CD4-positive, alpha-beta T cell (primary cell): ENCODE measurements around the gene LPP. TPM values are rescaled to one million over a fixed set of nuclear protein-coding genes. Genes with fewer than 3 reads are reported as not detected.

Experiments used
- ATAC-seq: fragments of 200-7000 bp; cut with Tn5 transposase; one replicate; pipeline ENCODE4 v1.10.0; 2022; ENCODE audit warnings: mild to moderate bottlenecking; ENCODE audit not compliant: poor library complexity
- CTCF ChIA-PET: fragments of 350-600 bp; sonication (Branson Sonifier 250); formaldehyde crosslinking; loops from one replicate; lab custom pipeline; 2021; ENCODE audit warnings: antibody characterized with exemption, inconsistent platforms; lab: Charles Lee
- POLR2A ChIA-PET: fragments of 350-600 bp; sonication (Branson Sonifier 250); formaldehyde crosslinking; loops from one replicate; lab custom pipeline; 2021; ENCODE audit warnings: antibody characterized with exemption, inconsistent platforms; lab: Charles Lee
- DNase-seq, 14 experiments: peaks; one replicate each; pipeline ENCODE4 v3.0.0-alpha.2; 2013 to 2020; ENCODE audit warnings: mixed read lengths in 2 of 14
- H3K27ac ChIP-seq, 2 donors: one replicate each; pipeline versions ENCODE4 v1.5.1 to v1.7.0; 2013; ENCODE audit warnings: low read length in 2 of 2, low read depth in 1 of 2, mild to moderate bottlenecking in 1 of 2
- H3K27me3 ChIP-seq, 2 experiments: 1 replicate in 1 of 2; 2 replicates in 1 of 2; pipeline versions ENCODE4 v1.6.1 to v1.7.0; 2013; ENCODE audit warnings: low read length in 2 of 2, control low read depth in 1 of 2, mild to moderate bottlenecking in 1 of 2, moderate library complexity in 1 of 2; ENCODE audit not compliant: insufficient read depth in 2 of 2, control insufficient read depth in 1 of 2
- H3K36me3 ChIP-seq: one replicate; pipeline ENCODE4 v1.6.1; 2013; ENCODE audit warnings: low read length, control low read depth; ENCODE audit not compliant: insufficient read depth
- H3K4me1 ChIP-seq: one replicate; pipeline ENCODE4 v1.6.1; 2013; ENCODE audit warnings: low read length, control low read depth; ENCODE audit not compliant: insufficient read depth
- H3K4me3 ChIP-seq: one replicate; pipeline ENCODE4 v1.5.1; 2013; ENCODE audit warnings: mild to moderate bottlenecking, low read length, moderate library complexity
- H3K9me3 ChIP-seq, 2 experiments: 1 replicate in 1 of 2; 2 replicates in 1 of 2; pipeline versions ENCODE4 v1.6.1 to v1.7.0; 2013; ENCODE audit warnings: low read length in 2 of 2, mild to moderate bottlenecking in 2 of 2, control low read depth in 1 of 2, moderate library complexity in 1 of 2; ENCODE audit not compliant: control insufficient read depth in 1 of 2, insufficient read depth in 1 of 2
- H3K27ac Mint-ChIP-seq: one replicate; pipeline ENCODE4 v1.8.0; 2020; ENCODE audit warnings: mixed read lengths
- H3K27me3 Mint-ChIP-seq: one replicate; pipeline ENCODE4 v1.8.0; 2021; ENCODE audit warnings: mixed read lengths
- H3K36me3 Mint-ChIP-seq: one replicate; pipeline ENCODE4 v1.8.0; 2021; ENCODE audit warnings: low read depth, mixed read lengths
- H3K4me1 Mint-ChIP-seq: one replicate; pipeline ENCODE4 v1.8.0; 2021; ENCODE audit warnings: low read depth, mixed read lengths
- H3K4me3 Mint-ChIP-seq: one replicate; pipeline ENCODE4 v1.8.0; 2020; ENCODE audit warnings: mild to moderate bottlenecking, mixed read lengths
- H3K9me3 Mint-ChIP-seq: one replicate; pipeline ENCODE4 v1.8.0; 2020; ENCODE audit warnings: mixed read lengths
- intact Hi-C, 2 experiments: fragments of 100-400 bp; cut with DNase I in 1 of 2; cut with micrococcal nuclease in 1 of 2; formaldehyde crosslinking; loops; one replicate each; pipeline versions ENCODE4 v1.15.1 to v1.9.0; 2023 to 2025; cut with DNase I, micrococcal nuclease
- total RNA-seq, 174 experiments: library from RNA in 2 of 174; stranded (reverse) in 2 of 174; gene quantifications; one replicate each; pipeline ENCODE4 v1.2.3 and lab custom pipeline; 2021 to 2026
- TF ChIP-seq, protein P1 (sequence below): fragments of 200-600 bp; IDR thresholded peaks from one replicate; pipeline ENCODE4 v1.8.0; 2022; ENCODE audit warnings: antibody characterized with exemption, mild to moderate bottlenecking

LPP gene
- total RNA-seq, 2 experiments from 2014 or later = 45.6 to 45.9 TPM

DNA sequence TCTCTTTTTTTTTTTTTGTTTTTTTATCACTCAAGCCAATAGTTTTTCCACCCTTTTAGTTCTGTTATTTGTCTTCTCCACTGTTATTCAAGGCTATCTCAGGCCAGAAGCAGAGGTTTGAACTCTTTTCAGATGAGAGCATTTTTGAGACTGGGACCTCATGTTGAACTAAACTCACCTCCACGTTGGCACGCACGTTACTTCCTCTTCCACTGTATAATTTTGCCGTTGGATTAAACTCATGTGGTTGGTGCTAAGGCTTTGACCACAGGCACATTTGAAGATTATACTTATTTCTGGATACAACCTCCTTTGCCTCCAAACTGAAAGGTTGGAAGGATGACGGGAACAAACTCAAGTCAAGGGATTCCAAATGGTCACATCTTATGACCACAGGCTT lies 516.5 kb downstream of the LPP start:
- ChIA-PET POLR2A (no interaction called here), CTCF (no interaction called here)
- no peaks in the 10 kb centered on the region for H3K9me3 ChIP-seq
- no peak overlapping the region for H3K4me3 ChIP-seq
- H3K4me3 Mint-ChIP-seq = no peak overlapping the region
- peaks cover 4% of the 10 kb centered on the region for H3K36me3 Mint-ChIP-seq
- H3K27ac Mint-ChIP-seq = no peak overlapping the region
- ATAC-seq = no peak
- H3K27me3 ChIP-seq = no peaks in the 10 kb centered on the region
- no peak for DNase-seq
- no peak overlapping the region for H3K27ac ChIP-seq
- H3K4me1 Mint-ChIP-seq = peaks cover 13% of the 10 kb centered on the region
- H3K27me3 Mint-ChIP-seq = no peaks in the 10 kb centered on the region
- no peaks in the 10 kb centered on the region for H3K36me3 ChIP-seq
- intact Hi-C loops = no loop called here
- TF ChIP-seq, protein P1, sequence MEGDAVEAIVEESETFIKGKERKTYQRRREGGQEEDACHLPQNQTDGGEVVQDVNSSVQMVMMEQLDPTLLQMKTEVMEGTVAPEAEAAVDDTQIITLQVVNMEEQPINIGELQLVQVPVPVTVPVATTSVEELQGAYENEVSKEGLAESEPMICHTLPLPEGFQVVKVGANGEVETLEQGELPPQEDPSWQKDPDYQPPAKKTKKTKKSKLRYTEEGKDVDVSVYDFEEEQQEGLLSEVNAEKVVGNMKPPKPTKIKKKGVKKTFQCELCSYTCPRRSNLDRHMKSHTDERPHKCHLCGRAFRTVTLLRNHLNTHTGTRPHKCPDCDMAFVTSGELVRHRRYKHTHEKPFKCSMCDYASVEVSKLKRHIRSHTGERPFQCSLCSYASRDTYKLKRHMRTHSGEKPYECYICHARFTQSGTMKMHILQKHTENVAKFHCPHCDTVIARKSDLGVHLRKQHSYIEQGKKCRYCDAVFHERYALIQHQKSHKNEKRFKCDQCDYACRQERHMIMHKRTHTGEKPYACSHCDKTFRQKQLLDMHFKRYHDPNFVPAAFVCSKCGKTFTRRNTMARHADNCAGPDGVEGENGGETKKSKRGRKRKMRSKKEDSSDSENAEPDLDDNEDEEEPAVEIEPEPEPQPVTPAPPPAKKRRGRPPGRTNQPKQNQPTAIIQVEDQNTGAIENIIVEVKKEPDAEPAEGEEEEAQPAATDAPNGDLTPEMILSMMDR = no peak
- H3K9me3 Mint-ChIP-seq = no peaks in the 10 kb centered on the region
- no peaks in the 10 kb centered on the region for H3K4me1 ChIP-seq

DNA sequence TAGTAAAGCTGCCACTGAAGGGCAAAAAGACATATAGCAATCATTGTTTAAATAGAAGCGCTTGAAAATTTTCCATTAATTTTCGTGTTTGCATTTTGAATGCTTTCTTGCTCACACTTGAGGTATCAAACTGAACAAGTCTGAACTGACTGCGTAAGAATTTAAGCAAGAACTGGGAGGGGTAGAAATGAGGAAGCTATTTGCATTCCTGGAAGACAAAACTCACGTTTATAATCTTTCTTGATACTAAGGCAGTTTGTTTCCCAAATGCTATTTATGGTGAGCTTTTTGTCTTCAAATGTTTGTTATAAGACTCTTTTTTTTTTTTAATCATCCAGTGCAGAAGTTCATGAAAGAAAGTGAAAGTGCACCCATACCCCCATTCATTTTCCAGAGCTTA lies 518.0 kb downstream of the LPP start:
- ChIA-PET CTCF (interaction anchor here (1.6 kb wide), 1 partner anchor 26 kb away, joined by 4 read pairs; no protein-coding TSS in a partner anchor), POLR2A (no interaction called here)
- Histone ChIP-seq H3K9me3 (no peaks in the 10 kb centered on the region), H3K27ac (no peak overlapping the region), H3K4me3 (no peak overlapping the region), H3K27me3 (no peaks in the 10 kb centered on the region), H3K4me1 (no peaks in the 10 kb centered on the region), H3K36me3 (no peaks in the 10 kb centered on the region)
- Mint-ChIP-seq H3K4me1 (peaks cover 13% of the 10 kb centered on the region), H3K36me3 (peaks cover 4% of the 10 kb centered on the region), H3K27ac (no peak overlapping the region), H3K9me3 (no peaks in the 10 kb centered on the region), H3K4me3 (no peak overlapping the region), H3K27me3 (no peaks in the 10 kb centered on the region)
- intact Hi-C loops = no loop called here
- DNase-seq (no peak), ATAC-seq (no peak)
- TF ChIP-seq, protein P1 = no peak

DNA sequence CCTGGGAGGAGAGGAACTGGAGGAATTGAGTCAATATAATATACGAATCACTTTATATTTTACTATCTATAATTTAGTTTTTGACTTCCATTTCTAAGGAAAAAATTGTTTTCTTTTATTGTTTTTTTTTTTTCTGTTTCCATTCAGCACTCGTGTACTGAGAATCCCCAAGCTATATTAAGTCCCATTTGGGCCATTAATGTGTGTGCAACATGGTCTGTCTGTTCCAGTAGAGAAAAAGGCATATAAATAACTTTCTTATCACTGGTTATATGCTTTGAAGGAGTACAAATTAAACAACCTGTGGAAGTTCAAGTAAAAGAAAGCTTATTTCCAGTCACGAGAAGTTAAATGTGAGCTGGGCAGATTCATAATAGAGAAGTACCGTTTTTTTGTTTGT lies 518.9 kb downstream of the LPP start:
- H3K4me1 ChIP-seq = no peaks in the 10 kb centered on the region
- no peaks in the 10 kb centered on the region for H3K36me3 ChIP-seq
- intact Hi-C loops = no loop called here
- H3K9me3 ChIP-seq = no peaks in the 10 kb centered on the region
- ChIA-PET POLR2A (no interaction called here), CTCF (interaction anchor here (1.3 kb wide), 1 partner anchor 13 kb away, joined by 3 read pairs; no protein-coding TSS in a partner anchor)
- Mint-ChIP-seq H3K36me3 (peaks cover 4% of the 10 kb centered on the region), H3K27me3 (no peaks in the 10 kb centered on the region), H3K27ac (no peak overlapping the region), H3K4me3 (no peak overlapping the region), H3K4me1 (peaks cover 13% of the 10 kb centered on the region), H3K9me3 (no peaks in the 10 kb centered on the region)
- H3K27me3 ChIP-seq = no peaks in the 10 kb centered on the region
- no peak overlapping the region for H3K27ac ChIP-seq
- no peak for DNase-seq
- no peak overlapping the region for H3K4me3 ChIP-seq
- ATAC-seq = no peak
- TF ChIP-seq, protein P1 = no peak
